Measurements from ENCODE around the gene KCNJ15.
A peak's percentile ranks its signal among the peaks of the same experiment; 100 is the strongest.

KCNJ15 gene

GRCh38 chr21:38355992-38356781 lies 99.4 kb downstream of the KCNJ15 start:
- DNase-seq (ENCODE audit: low read depth in 2 of 2): peak; percentile 67 to 81

Measured in stimulated activated CD4-positive, alpha-beta T cell treated with anti-CD3 and anti-CD28 coated beads, Interleukin-4, amount 100 ng/mL, for 48 hours (primary cell).